ENCODE results near the gene ZNF385B.

Gene ZNF385B

DNA sequence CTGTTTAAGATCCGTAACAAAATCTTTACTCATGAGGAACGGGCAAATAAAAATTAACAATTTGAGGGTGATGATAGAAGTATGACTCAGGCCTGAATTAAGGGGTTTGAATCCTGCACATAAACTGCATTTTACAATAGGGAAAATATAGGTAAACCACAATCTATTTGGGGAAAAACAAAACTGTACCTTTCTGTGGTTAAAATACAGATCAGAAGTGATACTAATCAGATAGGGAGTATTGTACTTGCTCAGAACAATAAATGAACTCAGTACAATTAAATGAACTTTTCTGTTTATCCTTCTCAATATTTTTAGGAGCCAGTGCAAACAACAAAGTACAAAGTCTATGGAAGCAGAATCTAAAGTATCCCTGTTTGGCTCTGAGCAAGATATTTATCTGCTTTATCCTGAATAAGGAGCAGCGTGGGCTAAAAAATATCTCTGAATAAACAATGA lies 287.3 kb downstream of the ZNF385B start:
- no peak for DNase-seq

- DNase-seq, result no peak
Measured at GRCh38 chr2:179572544-179572943, 288.9 kb downstream of the ZNF385B start.

- no peak for DNase-seq
Measured at GRCh38 chr2:179571721-179572120, 289.7 kb downstream of the ZNF385B start.

DNA sequence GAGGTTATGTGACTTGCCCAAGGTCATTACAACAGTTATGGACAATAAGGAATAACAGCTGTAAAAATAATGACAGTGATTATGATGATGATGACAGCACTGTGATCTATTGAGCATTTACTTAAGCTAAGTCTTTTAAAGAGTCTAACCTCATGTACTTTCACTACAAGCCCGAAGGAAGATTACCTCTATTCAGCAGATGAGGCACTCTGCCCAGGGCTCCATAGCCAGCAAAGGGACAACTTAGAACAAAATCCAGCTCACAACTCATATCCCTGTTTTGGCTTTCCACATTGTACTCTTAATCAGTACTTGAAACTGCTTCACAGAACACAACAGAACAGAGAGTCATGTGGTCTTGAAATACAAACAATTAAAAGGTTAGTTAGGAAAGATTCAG lies 290.2 kb downstream of the ZNF385B start:
- no peak for DNase-seq

- no peak for DNase-seq
Measured at GRCh38 chr2:179569831-179570233, 291.6 kb downstream of the ZNF385B start.

- DNase-seq, result no peak
Measured at GRCh38 chr2:179565807-179566206, 295.6 kb downstream of the ZNF385B start.

GRCh38 chr2:179562330-179562885 lies 299.0 kb downstream of the ZNF385B start:
- DNase-seq, result no peak

DNA sequence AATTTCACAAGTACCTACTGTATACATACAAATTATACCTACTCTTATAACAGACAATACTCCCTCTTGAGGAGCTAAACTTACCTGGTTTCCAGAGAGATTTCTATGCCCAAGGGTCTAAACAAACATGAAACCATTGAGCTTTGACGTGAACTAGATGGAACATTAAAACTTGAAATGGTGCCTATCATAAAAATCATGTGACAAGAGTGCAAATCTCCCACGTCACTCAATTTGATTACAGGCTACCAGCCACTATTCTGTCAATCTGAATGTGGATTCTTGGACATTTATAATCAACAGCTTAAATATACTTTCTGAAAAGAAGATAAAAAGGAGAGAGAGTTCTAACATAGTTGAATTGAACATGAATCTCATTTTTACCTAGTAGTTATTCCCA lies 299.7 kb downstream of the ZNF385B start:
- DNase-seq, result no peak

DNA sequence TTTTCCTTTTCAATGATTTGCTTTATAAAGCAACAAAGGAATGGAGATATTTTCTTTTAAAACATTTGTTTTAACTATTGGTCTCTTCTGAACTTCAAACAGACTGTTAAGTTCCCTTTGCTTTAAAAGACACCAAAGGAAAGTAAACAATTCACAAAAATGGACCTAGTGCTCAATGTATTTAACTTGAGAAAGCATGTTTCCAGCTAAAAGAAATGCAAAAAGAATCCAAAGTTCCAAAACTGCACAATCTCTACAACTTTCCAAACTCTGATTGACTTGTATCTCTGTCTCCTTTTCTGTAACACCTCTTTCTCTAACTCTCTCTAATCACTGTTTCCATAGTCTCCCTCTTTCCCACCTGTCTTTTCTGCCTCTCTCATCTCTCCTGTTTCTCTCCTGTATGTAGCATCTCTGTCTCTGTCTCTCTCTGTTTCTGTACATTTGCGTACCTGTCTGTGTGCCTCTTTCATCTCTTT lies 301.1 kb downstream of the ZNF385B start:
- no peak for DNase-seq

DNA sequence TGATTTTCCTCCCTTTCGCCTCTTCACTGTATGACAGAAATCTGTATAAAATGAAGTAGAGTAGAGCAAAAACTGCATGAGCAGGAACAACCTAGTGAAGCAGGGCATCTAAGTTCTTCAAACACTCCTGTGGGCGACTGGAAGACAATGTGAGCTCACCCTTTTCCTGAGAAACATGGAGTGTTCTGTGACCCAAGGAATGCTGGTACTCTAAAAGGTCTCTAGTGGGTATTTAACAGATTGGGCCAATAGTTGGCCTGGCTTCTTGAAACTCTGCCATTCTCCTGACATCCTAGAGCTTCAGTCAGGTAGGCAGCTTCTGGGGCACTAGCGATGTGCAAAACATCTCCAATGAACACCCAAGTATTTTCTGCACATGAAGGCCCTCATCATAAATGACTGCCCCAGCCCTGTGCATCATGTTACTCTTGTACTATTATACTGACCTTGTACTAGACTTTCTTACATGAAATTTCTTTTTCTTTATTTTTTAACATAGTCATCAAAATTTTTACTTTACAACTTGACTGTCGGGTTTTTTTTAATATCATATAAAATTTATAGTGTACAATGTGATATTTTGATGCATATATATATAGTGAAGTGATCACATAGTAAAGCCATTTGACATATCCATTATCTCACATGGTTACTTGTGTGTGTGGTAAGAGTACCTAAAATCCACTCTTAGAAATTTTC lies 302.2 kb downstream of the ZNF385B start:
- DNase-seq, result no peak

DNA sequence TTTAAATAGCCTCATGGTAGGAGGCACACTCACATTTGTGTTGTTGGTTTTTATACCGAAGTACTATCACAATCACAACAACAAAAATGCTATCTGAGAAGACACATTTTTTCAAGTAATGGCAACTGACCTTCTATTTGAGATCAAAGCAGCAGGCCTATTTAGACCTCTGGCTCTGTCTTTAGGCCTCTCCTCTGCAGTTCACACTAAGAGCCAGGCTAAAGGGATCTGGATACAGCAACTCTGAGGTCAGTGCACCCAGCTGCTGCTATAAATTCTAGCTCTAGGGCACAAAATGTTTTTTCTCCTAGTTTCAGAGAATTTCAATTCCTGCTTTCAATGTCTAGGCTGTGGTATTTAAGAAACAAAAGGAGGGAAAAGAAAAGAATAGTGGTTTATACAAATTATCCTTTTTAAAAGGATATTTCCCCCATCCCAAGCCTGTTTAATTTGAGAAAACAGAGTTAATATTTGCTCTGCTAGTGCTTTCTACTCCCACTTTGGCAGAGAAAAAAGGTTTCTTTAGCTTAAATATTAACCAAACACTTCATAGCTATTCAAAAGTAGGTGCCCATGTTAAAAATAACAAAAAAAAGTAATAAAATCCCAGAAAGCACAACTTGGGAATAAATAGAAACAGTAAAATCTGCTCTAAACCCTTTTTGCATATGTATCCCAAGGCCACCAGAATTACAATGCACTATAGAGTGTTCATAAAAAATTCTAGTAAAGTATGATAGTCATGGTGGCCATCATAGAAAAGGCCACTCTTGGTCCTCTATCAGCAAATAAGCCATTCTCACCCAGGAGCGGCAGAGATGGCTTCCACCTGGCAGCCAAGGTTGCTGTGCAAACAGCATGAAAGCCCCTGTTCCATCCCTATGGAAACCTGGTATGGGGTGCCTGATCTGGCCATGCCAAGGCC lies 303.1 kb downstream of the ZNF385B start:
- no peak for DNase-seq

GRCh38 chr2:179556425-179556824 lies 305.0 kb downstream of the ZNF385B start:
- DNase-seq, result no peak

DNA sequence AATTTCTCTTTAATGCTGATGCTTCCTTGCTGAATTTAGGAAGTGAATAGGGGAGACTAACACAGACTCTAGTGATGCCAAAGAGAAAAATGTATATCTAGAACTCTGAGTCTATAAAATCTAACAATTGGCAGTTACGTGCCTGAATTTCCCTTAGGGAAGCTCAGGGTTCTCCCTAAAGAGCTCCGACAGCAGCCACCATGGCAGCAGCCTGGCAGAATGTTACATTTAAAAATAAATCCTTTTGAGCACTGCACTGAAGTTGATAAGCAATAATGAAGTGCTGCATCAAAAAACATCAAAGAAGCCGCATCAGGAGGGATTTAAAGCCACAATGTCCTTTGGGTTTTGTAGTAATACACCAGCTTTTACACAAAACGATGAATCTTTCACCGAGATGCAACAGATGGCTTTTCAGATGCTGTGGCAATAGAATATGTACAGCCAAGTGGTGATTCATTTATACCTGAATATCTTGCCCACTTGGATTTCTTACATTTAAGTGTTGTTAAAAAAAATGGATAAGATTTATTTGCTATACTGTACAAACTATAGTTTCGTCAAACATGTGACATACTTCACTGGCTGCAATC lies 305.6 kb downstream of the ZNF385B start:
- no peak for DNase-seq

DNA sequence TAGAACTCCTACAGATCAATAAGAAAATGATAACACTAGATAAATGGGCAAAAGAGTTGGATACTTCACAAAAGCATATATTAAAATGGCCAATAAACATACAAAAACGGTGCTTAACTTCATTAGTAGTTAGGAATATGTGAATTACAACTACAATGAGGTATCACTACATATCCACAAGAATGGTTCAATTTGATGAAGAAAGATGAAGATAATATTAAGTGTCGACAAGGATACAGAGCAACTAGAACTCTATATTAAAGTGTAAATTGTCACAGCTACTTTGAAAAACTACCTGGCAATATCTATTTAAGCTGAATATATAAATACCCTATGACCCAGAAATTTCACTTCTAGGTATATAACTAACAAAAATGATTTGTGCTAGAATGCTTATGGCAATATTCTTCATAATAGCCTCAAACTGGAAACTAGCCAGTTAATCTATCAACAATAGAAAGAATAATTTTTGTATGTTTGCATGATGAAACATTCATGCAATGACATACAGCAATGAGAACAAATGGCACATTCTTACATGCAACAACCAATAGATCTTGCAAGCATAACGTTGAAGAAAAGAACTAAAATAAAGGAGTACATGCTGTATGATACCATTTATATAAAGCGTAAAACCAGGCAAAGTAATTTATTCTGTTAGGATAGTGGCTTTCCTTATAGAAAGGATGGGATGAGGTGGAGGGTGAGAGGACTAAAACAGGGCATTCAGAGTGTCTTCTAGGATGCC lies 306.6 kb downstream of the ZNF385B start:
- DNase-seq, result no peak

DNA sequence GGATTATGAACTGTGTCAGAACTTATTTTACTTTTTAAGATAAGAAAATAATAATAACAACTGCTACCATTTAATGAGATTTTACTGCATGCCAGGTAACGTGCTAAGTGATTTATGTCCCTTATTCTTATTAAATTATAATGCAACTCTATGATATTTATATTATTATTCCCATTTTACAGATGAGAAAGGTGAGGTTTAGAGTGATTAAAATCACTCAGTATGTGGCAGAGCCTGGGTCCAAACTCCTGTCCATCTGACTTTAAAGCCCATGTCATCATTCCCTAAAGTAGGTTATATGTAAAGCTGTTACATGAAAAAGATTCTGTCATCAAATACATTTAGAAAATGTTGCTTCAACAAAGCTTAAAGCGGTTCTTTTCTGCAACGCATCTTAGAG lies 308.0 kb downstream of the ZNF385B start:
- DNase-seq, result no peak

- no peak for DNase-seq
Measured at GRCh38 chr2:179551539-179552045, 309.8 kb downstream of the ZNF385B start.

DNA sequence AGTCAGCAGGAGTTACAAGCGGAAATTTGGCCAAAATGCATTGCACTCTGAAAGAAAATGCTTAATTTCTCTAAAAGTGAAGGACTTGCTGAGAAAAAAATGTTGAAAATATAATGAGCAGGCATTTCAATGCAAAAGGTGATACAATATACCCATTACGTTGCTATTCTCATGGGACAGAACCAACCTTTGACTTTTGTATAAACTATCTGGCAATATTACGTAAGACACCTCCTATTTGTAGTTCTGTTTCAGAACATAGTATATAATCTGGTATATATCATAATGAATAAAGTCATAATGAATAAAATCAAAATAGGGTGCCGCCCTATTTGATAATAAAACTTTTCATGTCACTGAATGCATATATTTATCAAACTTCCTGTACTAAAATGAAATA lies 310.6 kb downstream of the ZNF385B start:
- no peak for DNase-seq

DNA sequence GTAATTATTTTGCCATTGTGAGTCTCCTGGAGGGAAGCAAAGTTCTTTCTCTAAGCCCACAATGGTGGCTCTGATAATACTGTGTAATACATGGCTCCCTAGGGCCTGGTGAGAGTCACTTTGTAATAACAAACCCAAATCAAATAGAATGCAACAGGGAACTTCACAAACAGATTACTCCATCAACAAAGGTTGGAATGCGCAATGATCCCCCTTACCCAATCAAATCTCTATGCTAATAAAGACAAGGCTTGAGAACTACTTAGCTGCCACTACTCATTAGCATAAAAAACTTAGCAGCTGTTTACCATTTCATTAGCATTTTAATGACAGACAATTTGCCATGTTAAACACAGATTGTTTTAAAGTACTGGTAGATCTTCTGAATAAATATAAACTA lies 311.2 kb downstream of the ZNF385B start:
- no peak for DNase-seq

DNA sequence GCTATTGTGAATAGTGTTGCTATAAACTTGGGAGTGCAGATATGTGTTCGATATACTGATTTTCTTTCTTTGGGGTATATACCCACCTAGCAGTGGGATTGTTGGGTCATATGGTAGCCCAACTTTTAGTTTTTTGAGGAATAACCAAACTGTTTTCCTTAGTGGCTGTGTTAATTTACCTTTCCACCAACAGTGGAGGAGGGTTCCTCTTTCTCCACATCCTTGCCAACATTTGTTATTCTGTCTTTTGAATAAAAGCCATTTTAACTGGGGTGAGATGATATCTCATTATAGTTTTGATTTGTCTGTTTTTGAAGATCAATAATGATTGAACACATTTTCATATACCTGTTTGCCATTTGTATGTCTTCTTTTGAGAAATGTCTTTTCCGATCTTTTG lies 314.8 kb downstream of the ZNF385B start:
- no peak for DNase-seq

- DNase-seq, result no peak
Measured at GRCh38 chr2:179545024-179545423, 316.4 kb downstream of the ZNF385B start.

DNA sequence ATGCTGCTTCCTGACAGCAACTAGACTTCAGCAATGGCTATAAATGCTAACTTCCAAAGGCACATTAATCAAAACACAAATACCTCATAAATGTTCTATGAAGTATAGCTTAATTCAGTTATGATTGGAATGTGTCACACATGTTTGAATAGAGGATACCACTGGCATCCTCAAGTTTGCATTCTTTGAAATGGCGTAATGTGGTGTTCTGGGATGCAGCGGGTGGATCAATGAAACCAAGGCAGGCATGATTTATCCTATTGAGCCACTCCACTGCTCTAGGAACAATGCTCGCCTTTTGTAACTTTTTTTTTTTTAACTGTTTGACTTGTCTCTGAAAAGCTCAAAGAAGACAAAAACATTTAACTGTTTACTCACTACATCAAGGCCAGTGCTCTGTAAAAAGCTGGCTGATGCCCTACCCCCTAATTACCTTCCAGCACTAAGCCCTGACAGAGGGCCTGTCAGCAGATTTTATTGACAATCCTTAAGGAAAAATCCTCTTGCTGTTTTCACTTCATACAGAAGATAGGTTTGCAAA lies 318.0 kb downstream of the ZNF385B start:
- DNase-seq, result no peak

GRCh38 chr2:179541586-179541985 lies 319.8 kb downstream of the ZNF385B start:
- no peak for DNase-seq

Data from CD4-positive, alpha-beta T cell treated with Interleukin-6 for 4 hours (primary cell).